GM12878 (cell line): ENCODE measurements around the gene RNF40. TPM values are rescaled to one million over a fixed set of nuclear protein-coding genes. Genes with fewer than 3 reads are reported as not detected.
A peak's percentile ranks its signal among the peaks of the same experiment; 100 is the strongest.

Experiments used
- ATAC-seq: fragments of 200-7000 bp; cut with Tn5 transposase; 3 replicates; pipeline ENCODE4 v1.9.1; 2020; ENCODE audit warnings: mild to moderate bottlenecking, moderate library complexity
- BruUV-seq: library from RNA; stranded (reverse); fragments of 400-500 nt; replicated peaks from 2 replicates; lab custom pipeline; 2021; lab: Mats Ljungman, UMichigan
- CTCF ChIA-PET: fragments of 300-600 bp; sonication (Branson Sonifier 250); formaldehyde crosslinking; extraction: SDS; loops from one replicate; lab custom pipeline; 2021; ENCODE audit warnings: inconsistent platforms; lab: Yijun Ruan, JAX
- POLR2A ChIA-PET: fragments of 350-600 bp; formaldehyde crosslinking; extraction: SDS; loops from one replicate; lab custom pipeline; 2021; ENCODE audit warnings: inconsistent platforms; lab: Charles Lee
- RAD21 ChIA-PET: fragments of 300-600 bp; sonication (Branson Sonifier 250); formaldehyde crosslinking; loops from one replicate; lab custom pipeline; 2023; ENCODE audit warnings: antibody characterized with exemption; ENCODE audit not compliant: unreplicated experiment; lab: Charles Lee
- SMC1A ChIA-PET: fragments of 300-600 bp; sonication (Branson Sonifier 250); formaldehyde crosslinking; loops from one replicate; lab custom pipeline; 2023; ENCODE audit not compliant: unreplicated experiment, uncharacterized antibody; lab: Charles Lee
- DNase-seq: peaks from one replicate; pipeline ENCODE4 v3.0.0-alpha.2; 2011; ENCODE audit warnings: low read depth, low spot score
- FAIRE-seq: peaks from 3 replicates; lab custom pipeline; 2011; peaks lifted over from hg19 to GRCh38; lab: Jason Lieb, UNC
- H2AFZ ChIP-seq: 2 replicates; pipeline ENCODE4 v1.6.0; 2011; ENCODE audit warnings: low read depth, low read length, control low read depth; ENCODE audit not compliant: control insufficient read depth
- H3K27ac ChIP-seq: 2 replicates; pipeline ENCODE4 v1.5.1; 2011; ENCODE audit warnings: control low read depth; ENCODE audit not compliant: control insufficient read depth, insufficient read depth
- H3K27me3 ChIP-seq, 2 experiments: replicated peaks in 1 of 2; 2 replicates each; pipeline versions ENCODE4 v1.6.0 to v1.6.1; 2011; ENCODE audit warnings: low read length in 1 of 2; ENCODE audit not compliant: control insufficient read depth in 2 of 2, insufficient read depth in 2 of 2
- H3K36me3 ChIP-seq, 2 experiments: 2 replicates each; pipeline ENCODE4 v1.5.1; 2011; ENCODE audit warnings: low read length in 1 of 2; ENCODE audit not compliant: control insufficient read depth in 2 of 2, insufficient read depth in 2 of 2
- H3K4me1 ChIP-seq: 2 replicates; pipeline ENCODE4 v1.6.1; 2011; ENCODE audit warnings: mild to moderate bottlenecking, low read length, moderate library complexity, mixed read lengths; ENCODE audit not compliant: control insufficient read depth, insufficient read depth
- H3K4me2 ChIP-seq: 2 replicates; pipeline ENCODE4 v1.6.0; 2011; ENCODE audit warnings: control low read depth; ENCODE audit not compliant: control insufficient read depth, insufficient read depth
- H3K4me3 ChIP-seq: fragments of 200-600 bp; sonication (generic); 2 replicates; pipeline ENCODE4 v1.5.1; 2016
- H3K79me2 ChIP-seq: 2 replicates; pipeline ENCODE4 v1.6.0; 2011; ENCODE audit warnings: low read length; ENCODE audit not compliant: control insufficient read depth, insufficient read depth
- H3K9ac ChIP-seq: 2 replicates; pipeline ENCODE4 v1.8.0; 2011; ENCODE audit warnings: low read length, control low read depth, mixed read lengths; ENCODE audit not compliant: control insufficient read depth, insufficient read depth
- H3K9me3 ChIP-seq: replicated peaks from 3 replicates; pipeline ENCODE4 v1.5.1; 2011; ENCODE audit warnings: mild to moderate bottlenecking, low read length; ENCODE audit not compliant: control insufficient read depth, insufficient read depth
- H4K20me1 ChIP-seq: 2 replicates; pipeline ENCODE4 v1.6.0; 2011; ENCODE audit not compliant: control insufficient read depth, insufficient read depth
- ATF3 ChIP-seq: IDR thresholded peaks from 2 replicates; pipeline ENCODE4 v1.6.1; 2011; ENCODE audit warnings: low read depth, mild to moderate bottlenecking, low read length, moderate library complexity, borderline replicate concordance; ENCODE audit errors: extremely low read depth
- EED ChIP-seq: sonication (generic); IDR thresholded peaks from 2 replicates; pipeline ENCODE4 v1.6.1; 2016; ENCODE audit warnings: antibody characterized with exemption, low read depth
- GATAD2B ChIP-seq: fragments of 450-650 bp; conservative IDR thresholded peaks from 2 replicates; pipeline ENCODE4 v1.6.1; 2017; ENCODE audit warnings: low read depth, mild to moderate bottlenecking, moderate library complexity
- TAF1 ChIP-seq: IDR thresholded peaks from 2 replicates; pipeline ENCODE4 v1.6.1; 2011; ENCODE audit warnings: mild to moderate bottlenecking, low read depth, low read length, borderline replicate concordance
- TCF12 ChIP-seq: IDR thresholded peaks from 2 replicates; pipeline ENCODE4 v1.6.1; 2011; ENCODE audit warnings: low read depth, mild to moderate bottlenecking, low read length
- ZZZ3 ChIP-seq: IDR thresholded peaks from 2 replicates; pipeline ENCODE4 v1.6.1; 2011; ENCODE audit warnings: low read depth; ENCODE audit not compliant: control insufficient read depth, insufficient read length
- WGBS: methylation state at CpG from one replicate; pipeline ENCODE4 v1.1.6; 2016; ENCODE audit warnings: low lambda C conversion rate; ENCODE audit not compliant: insufficient replicate concordance, insufficient coverage; ENCODE audit errors: missing lambda C conversion rate; 5-methylcytosine and 5-hydroxymethylcytosine counted together
- in situ Hi-C: fragments of 300-500 bp; cut with MboI; formaldehyde crosslinking; loops from 9 replicates; pipeline ENCODE4 v1.14.3; 2018; ENCODE audit warnings: mixed read lengths
- intact Hi-C: fragments of 100-400 bp; cut with micrococcal nuclease; formaldehyde crosslinking; loops from one replicate; pipeline ENCODE4 v1.14.2; 2022; ENCODE audit not compliant: unreplicated experiment
- polyA plus RNA-seq, 11 experiments: library from polyadenylated mRNA; depleted of rRNA in 4 of 11; unstranded in 6 of 11; stranded (reverse) in 5 of 11; fragments of >200 nt; fragmentation: Nextera tagmentation in 4 of 11; fragmentation: Illumina TruSeq in 1 of 11; extraction: Ambion mirVana in 4 of 11; extraction: Trizol in 1 of 11; gene quantifications; 1 replicate in 1 of 11; 2 replicates in 10 of 11; pipeline versions ENCODE4 v1.2.1 to v1.2.3, GENCODE V29; 2011 to 2016; ENCODE audit warnings: inconsistent platforms in 2 of 11, missing spikeins in 2 of 11, low read depth in 1 of 11
- total RNA-seq, 4 experiments: library from RNA; depleted of rRNA in 3 of 4; stranded (reverse); fragments of >200 nt in 3 of 4; fragmentation: Illumina TruSeq in 1 of 4; extraction: Trizol in 1 of 4; gene quantifications; 2 replicates each; pipeline versions ENCODE4 v1.2.1 to v1.2.3, GENCODE V29; 2013 to 2021

RNF40 gene
- total and polyA plus RNA-seq, 10 of the 15 experiments (the other 5 are each of a cell fraction or from before 2014, with no cell fraction given): 3.7 to 97.6 (median 58.4) TPM

- CTCF ChIA-PET: interaction anchor here (0.6 kb wide), 1 partner anchor 11 kb away, joined by 3 read pairs; no protein-coding TSS in a partner anchor
- Histone ChIP-seq H3K27ac (peak overlapping the region; percentile 74), H3K4me1 (peaks cover 9% of the 10 kb centered on the region), H3K4me3 (peak overlapping the region; percentile 83), H3K4me2 (peak overlapping the region; percentile 93), H3K9ac (peak overlapping the region; percentile 65), H3K27me3 (no peaks in the 10 kb centered on the region), H4K20me1 (no peaks in the 10 kb centered on the region), H2AFZ (peak overlapping the region; percentile 94), H3K36me3 (peaks cover 16 to 23% of the 10 kb centered on the region in 2 experiments; a peak in 3 of 4 replicates), H3K9me3 (no peaks in the 10 kb centered on the region), H3K79me2 (peaks cover 15% of the 10 kb centered on the region)
- DNase-seq (no peak), ATAC-seq (peak; percentile 65), FAIRE-seq (peak; percentile 52)
- SMC1A ChIA-PET: interaction anchor here (1.8 kb wide), 1 partner anchor 180 kb away, joined by 5 read pairs; no protein-coding TSS in a partner anchor
- in situ Hi-C loops: loop anchor here (25.0 kb wide), 1 partner anchor 1126 kb away; no protein-coding TSS in a partner anchor
- TF ChIP-seq EED (0 out of 2 replicates have a peak, but pooled peaks have one; percentile 19), ATF3 (no peak), TAF1 (0 out of 2 replicates have a peak, but pooled peaks have one; percentile 19), GATAD2B (peak; percentile 44; the same call in 1 of the 2 replicates), ZZZ3 (no peak), TCF12 (0 out of 2 replicates have a peak, but pooled peaks have one; percentile 1)
- intact Hi-C loops: loop anchor here (5.0 kb wide), 2 partner anchors 104 to 161 kb away; partner anchors contain the start of genes FBRS and FBXL19
- RAD21 ChIA-PET: no interaction called here
- POLR2A ChIA-PET: no interaction called here
- no TSS peak for BruUV-seq
- under 1% methylated on average over 60 of the region's 64 CpGs for WGBS
Observed at GRCh38 chr16:30761427-30761927, 645 bp upstream of the RNF40 start.
